HFF-Myc (cell line): Measurements from ENCODE around the gene CAMK2A.

ENCODE experiments used
- DNase-seq: peaks from one replicate; pipeline ENCODE4 v3.0.0-alpha.2; 2011; ENCODE audit warnings: low read depth; ENCODE audit errors: extremely low read depth
- H3K4me3 ChIP-seq: replicated peaks from 2 replicates; pipeline ENCODE4 v1.5.1; 2011; ENCODE audit warnings: low read depth, mild to moderate bottlenecking, control low read depth, low read length
- TF ChIP-seq, protein P1 (sequence below): IDR thresholded peaks from 2 replicates; pipeline ENCODE4 v1.5.1; 2012; ENCODE audit warnings: mild to moderate bottlenecking, low read depth, low read length, control low read depth; ENCODE audit errors: missing control alignments

CAMK2A gene

DNA sequence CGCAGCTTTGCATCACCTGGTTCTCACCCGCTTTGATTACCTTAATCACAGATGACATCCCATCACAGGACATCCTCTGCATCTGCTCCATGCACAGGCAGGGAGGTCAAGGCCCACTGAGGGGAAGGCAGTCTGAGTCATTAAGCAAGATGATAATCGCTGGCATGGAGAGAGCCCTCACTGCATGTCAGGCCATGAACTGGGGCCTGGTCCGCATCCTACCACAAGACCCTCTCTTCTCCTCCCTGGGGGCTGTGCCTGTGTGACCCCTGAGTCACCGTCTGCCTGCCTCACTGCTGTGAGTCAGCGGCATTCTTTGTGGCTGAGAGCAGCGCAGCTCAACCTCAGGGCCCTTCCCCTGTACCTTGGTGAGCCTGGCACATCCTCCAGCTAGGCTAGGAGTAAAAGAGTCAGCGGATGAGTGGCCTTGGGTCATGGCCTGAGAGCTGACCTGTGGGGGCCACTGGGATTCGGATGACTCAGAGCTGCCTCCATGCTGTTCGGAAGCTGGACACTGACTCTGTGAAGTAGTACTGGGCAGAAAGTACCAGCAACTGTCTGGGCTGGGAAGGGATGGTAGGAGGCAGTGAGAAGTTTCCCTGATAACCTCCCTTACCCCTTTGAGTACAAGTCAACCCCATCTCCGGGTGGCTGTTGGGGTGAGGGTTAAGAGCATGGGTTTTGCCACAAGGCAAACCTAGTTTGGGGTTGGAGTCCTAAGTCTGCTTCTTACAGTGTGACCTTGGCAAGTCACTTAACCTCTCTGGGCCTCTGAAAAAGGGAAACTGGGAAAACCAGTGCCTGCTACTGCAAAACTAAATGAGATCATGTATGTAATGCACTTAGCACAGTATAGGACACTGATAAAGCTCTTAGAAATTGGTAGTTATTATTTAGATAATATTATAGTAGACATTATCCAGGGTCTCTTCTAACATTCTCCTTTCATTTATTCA lies 27.8 kb upstream of the CAMK2A start:
- no peak overlapping the region for H3K4me3 ChIP-seq
- TF ChIP-seq, protein P1, sequence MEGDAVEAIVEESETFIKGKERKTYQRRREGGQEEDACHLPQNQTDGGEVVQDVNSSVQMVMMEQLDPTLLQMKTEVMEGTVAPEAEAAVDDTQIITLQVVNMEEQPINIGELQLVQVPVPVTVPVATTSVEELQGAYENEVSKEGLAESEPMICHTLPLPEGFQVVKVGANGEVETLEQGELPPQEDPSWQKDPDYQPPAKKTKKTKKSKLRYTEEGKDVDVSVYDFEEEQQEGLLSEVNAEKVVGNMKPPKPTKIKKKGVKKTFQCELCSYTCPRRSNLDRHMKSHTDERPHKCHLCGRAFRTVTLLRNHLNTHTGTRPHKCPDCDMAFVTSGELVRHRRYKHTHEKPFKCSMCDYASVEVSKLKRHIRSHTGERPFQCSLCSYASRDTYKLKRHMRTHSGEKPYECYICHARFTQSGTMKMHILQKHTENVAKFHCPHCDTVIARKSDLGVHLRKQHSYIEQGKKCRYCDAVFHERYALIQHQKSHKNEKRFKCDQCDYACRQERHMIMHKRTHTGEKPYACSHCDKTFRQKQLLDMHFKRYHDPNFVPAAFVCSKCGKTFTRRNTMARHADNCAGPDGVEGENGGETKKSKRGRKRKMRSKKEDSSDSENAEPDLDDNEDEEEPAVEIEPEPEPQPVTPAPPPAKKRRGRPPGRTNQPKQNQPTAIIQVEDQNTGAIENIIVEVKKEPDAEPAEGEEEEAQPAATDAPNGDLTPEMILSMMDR: no peak
- peak; percentile 75 for DNase-seq

DNA sequence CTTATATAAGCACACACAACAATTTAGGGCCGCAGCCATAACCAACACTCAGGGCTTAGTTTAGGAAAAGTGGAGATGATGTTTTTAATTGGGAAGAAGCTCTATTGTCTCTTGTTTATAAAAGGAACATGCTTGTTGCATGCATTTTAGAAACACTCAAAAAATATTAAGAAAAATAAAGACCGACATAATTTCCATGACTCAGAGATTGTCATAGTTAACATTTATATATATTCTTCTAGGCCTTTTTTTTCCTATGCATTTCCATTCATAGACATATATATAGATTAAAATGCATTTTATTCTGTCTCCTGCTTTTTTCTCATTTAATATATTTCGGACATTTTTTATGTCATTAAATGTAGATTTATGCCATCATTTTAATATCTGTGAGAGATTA lies 26.7 kb upstream of the CAMK2A start:
- no peak overlapping the region for H3K4me3 ChIP-seq
- TF ChIP-seq, protein P1: no peak
- DNase-seq: no peak

DNA sequence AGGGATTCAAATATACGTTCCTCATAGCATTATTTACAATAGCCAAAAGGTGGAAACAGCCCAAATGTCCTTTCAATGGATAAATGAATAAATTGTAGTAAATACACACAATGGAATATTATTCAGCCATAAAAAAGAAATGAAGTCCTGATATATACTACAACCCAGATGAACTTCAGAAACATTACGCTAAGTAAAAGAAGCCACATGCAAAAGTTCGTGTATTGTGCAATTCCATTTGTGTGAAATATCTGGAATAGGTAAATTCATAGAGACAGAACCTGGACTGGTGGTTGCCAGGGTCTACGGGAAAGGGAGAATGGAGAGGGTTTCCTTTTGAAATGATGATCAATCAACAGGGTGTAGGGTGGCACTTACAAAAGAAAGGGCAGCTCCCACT lies 25.7 kb upstream of the CAMK2A start:
- TF ChIP-seq, protein P1: no peak
- H3K4me3 ChIP-seq: no peak overlapping the region
- no peak for DNase-seq

DNA sequence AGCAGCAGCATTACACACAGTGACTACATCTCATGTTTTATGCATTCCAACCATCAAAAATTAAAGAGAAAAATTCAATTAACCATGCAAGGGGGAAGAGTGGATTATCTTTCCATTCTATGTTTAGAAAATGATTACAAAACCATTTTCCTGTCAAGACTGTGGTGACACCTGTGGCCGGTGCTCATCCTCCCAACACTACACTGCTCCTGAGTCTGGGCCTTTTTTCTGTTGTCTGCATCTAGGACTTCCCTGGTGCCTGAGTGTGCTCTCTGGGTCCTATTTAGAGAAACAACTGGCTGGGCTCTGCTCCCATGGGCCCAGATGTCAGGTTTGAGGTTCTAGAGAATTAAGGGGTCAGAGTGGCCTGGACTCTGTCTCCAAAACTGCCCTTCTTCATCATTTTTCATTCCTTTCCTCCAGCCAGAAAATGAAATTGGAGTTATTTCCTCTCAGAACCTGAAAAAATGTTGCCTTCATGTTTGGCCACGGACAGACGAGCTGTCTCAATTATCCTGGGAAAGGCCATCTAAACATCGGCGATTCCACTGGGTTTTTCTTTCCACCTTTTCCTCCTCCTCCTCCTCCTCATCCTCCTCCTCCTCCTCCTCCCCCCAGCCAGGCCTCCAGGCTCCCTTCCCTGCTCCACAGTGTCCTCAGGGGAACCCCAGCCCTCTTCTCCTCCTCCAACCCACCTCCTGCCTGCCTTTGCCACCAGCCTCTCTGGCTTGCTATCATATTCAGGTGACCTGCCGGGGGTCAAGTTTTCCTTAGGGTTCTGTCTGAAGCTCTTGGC lies 24.5 kb upstream of the CAMK2A start:
- no peak overlapping the region for H3K4me3 ChIP-seq
- DNase-seq: no peak
- TF ChIP-seq, protein P1: no peak

DNA sequence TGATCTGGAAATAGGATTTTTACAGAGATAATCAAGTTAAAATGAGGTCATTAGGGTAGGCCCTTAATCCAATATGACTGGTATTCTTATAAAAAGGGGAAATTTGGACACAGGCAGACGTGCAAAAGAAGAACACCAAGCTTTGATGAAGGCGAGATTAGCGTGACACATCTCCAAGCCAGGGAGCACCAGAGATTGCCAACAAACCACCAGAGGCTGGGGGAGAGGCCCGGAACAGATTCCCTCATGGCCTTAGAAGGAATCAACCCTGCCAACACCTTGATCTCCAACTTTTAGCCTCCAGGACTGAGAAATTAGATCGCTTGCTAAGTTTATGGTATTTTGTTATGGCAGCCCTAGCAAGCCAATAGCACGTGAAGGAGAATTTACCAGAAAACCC lies 23.9 kb upstream of the CAMK2A start:
- DNase-seq: no peak
- TF ChIP-seq, protein P1: no peak
- H3K4me3 ChIP-seq: no peak overlapping the region

DNA sequence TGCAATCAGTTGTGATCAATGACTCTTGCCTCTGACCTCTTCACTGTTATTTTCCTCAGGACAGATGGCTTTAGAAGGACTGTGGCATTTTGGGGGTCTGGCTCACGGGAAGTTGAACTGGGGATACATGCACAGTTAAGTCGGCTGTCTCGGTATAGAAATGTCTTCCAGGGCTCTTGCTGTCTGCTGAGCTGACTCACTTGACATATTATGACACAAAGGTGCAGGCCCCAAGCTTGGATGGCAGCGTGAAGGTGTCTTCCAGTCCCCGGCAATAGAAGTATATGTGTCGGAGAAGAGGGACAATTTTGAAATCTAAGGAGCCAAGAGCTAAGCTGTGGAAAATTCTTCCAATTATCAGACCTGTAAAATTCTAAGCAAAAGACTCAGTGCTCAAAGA lies 22.9 kb upstream of the CAMK2A start:
- TF ChIP-seq, protein P1: no peak
- DNase-seq: no peak
- no peak overlapping the region for H3K4me3 ChIP-seq
